D721Med (cell line): Measurements from ENCODE around the gene EFCAB9.

Experiments used
- DNase-seq: peaks from one replicate; pipeline ENCODE4 v3.0.0; 2011; ENCODE audit warnings: low spot score; ENCODE audit not compliant: insufficient read length
- FAIRE-seq: peaks from 2 replicates; lab custom pipeline; 2011; peaks lifted over from hg19 to GRCh38; lab: Jason Lieb, UNC
- CTCF ChIP-seq: IDR thresholded peaks from 2 replicates; pipeline ENCODE4 v1.5.1; 2012; ENCODE audit warnings: mild to moderate bottlenecking, control low read depth; ENCODE audit not compliant: insufficient read depth; ENCODE audit errors: missing control alignments

EFCAB9 gene

DNA sequence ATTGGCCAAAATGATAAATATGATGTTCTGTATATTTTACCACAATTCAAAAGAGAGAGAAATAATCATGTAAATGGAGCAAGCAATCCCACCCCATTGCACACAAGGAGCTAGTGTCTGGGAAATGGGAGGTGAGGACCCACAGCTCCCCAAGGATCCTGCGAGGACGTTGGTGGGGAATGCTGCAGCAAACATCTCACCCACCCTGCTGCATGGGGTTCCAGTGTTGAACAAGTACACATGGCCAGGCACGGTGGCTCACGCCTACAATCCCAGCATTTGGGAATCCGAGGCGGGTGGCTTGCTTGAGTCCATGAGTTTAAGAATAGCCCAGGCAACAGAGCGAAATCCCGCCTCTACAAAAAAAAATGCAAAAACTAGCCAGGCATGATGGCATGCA lies 35.0 kb upstream of the EFCAB9 start:
- FAIRE-seq (no peak), DNase-seq (no peak)
- TF ChIP-seq CTCF: no peak

DNA sequence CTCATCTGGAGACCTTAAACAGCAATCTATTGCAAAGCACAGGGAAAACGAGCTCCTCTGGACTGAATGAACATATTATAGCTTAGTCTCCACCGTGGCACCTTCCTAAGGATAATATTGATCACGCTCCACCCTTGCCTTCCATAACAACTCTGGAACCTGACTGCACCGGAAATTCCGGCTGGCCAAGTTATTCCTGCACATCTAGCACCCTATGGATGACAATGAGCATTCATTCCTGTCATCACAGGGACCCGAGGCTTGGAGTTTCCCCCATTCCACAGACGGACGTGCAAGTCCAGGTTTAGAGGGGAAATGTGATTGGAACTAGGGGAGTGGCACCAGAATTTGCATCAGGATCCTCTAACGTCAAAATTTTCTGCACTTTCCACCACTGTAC lies 33.5 kb upstream of the EFCAB9 start:
- DNase-seq: no peak
- no peak for TF ChIP-seq CTCF
- no peak for FAIRE-seq

DNA sequence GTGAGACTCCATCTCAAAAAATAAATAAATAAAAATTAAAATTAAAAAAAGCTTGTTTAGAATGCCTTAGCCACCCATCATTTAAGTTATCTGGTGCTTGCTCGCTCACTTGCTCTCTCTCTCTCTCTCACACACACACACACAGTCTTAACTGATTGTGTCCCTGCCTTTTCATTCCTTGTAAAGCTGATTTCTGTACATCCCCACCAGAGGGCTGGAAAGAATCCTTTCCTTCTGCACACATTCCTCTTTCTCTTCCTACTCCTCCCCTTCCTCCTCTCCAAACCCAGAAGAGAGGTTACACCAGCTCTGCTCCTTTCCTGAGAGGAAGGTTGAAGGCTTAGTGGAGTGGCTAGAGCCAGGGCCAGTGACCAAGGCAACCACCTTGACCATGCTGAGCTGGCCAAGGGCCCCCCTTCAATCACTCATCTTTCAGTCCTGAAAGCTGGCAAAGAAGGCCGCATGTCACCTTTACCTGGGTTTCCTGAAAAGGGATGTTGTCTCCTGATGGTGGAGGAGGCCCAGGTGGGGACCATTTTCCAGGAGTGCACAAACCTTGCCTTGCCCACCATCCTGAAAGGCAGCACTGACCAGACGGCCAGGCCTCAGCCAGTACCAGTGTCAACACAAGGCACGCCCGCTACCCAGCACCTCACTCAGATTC lies 31.5 kb upstream of the EFCAB9 start:
- FAIRE-seq: no peak
- no peak for DNase-seq
- no peak for TF ChIP-seq CTCF

DNA sequence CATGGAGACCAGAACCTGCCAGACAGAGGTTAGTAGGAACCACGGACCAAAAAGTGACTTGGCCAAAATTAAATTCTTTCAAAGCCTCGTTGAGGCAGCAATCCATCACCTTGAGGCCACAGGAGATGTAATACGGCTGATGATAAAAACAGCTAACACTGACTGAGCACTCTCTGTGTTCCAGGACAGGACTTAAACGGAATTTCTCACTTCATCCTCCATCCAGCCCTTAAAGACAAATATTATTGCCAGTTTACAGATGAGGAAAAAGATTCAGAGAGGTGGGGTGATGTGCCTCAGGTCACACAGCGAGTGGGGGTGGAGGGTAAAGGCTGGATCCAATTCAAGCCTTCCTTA lies 31.0 kb upstream of the EFCAB9 start:
- TF ChIP-seq CTCF: no peak
- DNase-seq (no peak), FAIRE-seq (no peak)

DNA sequence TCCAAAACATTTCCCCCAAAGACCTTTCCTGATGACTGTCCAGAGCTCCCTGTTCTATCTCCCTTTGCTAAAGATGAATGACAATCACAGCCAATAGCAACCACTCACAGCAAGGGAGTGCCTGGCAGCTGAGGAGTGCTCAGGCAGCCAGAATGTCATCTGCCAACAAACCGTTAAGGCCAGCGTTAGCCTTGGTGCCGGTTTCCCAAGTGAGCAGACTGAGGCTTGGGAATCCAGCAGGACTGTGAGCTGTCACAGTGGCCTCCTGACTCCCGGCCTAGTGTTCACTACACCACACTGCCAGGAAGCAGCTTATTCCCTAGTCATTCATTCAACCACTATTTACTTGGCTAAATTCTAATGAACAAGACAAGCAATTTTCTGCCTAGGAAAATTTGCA lies 30.6 kb upstream of the EFCAB9 start:
- no peak for TF ChIP-seq CTCF
- no peak for FAIRE-seq
- DNase-seq: no peak

GRCh38 chr5:172164769-172165212 lies 29.2 kb upstream of the EFCAB9 start:
- DNase-seq (no peak), FAIRE-seq (no peak)
- no peak for TF ChIP-seq CTCF

DNA sequence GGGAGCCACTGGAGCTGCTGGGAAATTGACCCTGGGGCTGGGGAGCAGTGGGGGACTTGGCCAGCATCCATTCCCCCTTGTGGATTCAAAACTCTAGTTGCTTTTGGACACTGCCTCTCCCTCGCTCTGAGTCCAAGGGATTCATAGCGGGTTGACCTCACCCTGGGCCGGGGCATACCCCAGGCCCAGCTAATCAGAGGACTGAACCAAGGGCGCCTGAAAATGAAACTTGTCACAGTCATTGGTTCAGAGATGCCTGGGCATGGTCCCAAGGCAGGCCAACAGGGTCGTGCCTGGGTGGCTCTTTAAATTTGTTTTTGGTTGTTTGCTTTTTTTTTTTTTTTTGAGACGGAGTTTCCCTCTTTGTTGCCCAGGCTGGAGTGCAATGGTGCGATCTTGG lies 28.5 kb upstream of the EFCAB9 start:
- no peak for DNase-seq
- no peak for FAIRE-seq
- TF ChIP-seq CTCF: no peak
